Neural cell (in vitro differentiated cells): ENCODE results near the gene BMERB1. TPM values are rescaled to one million over a fixed set of nuclear protein-coding genes. Genes with fewer than 3 reads are reported as not detected.

Experiments
- H2AFZ ChIP-seq: fragments of 200-600, 300-800 bp; sonication (generic), shearing (Covaris generic); 2 replicates; pipeline ENCODE4 v1.6.0; 2014; ENCODE audit warnings: low read depth, mild to moderate bottlenecking, antibody characterized with exemption, low read length, moderate library complexity
- H3F3A ChIP-seq: fragments of 200-600 bp; shearing (Covaris generic); 2 replicates; pipeline ENCODE4 v1.6.1; 2016; ENCODE audit warnings: mild to moderate bottlenecking, moderate library complexity, mixed read lengths, antibody characterized with exemption, low read length; ENCODE audit not compliant: insufficient read depth, poor library complexity, severe bottlenecking
- H3K27ac ChIP-seq: fragments of 200-600, 300-800 bp; sonication (generic), shearing (Covaris generic); 2 replicates; pipeline ENCODE4 v1.5.1; 2014; ENCODE audit warnings: mild to moderate bottlenecking, low read length, moderate library complexity
- H3K27me3 ChIP-seq: fragments of 300-800, 200-600 bp; sonication (generic), shearing (Covaris generic); 2 replicates; pipeline ENCODE4 v1.6.0; 2014; ENCODE audit warnings: mild to moderate bottlenecking, low read depth, low read length, moderate library complexity; ENCODE audit not compliant: insufficient read depth
- H3K36me3 ChIP-seq: fragments of 300-800, 200-600 bp; sonication (generic), shearing (Covaris generic); 2 replicates; pipeline ENCODE4 v1.5.1; 2014; ENCODE audit warnings: mild to moderate bottlenecking, antibody characterized with exemption, low read length, moderate library complexity; ENCODE audit not compliant: insufficient read depth
- H3K4me2 ChIP-seq: fragments of 300-800, 200-600 bp; sonication (generic), shearing (Covaris generic); 2 replicates; pipeline ENCODE4 v1.6.0; 2014; ENCODE audit warnings: mild to moderate bottlenecking, low read length
- H3K4me3 ChIP-seq: fragments of 300-800, 200-600 bp; sonication (generic), shearing (Covaris generic); 2 replicates; pipeline ENCODE4 v1.5.1; 2014; ENCODE audit warnings: mild to moderate bottlenecking, low read length, moderate library complexity
- H3K79me2 ChIP-seq: fragments of 200-600 bp; shearing (Covaris generic); replicated peaks from 2 replicates; pipeline ENCODE4 v1.6.0; 2014; ENCODE audit warnings: mild to moderate bottlenecking, low read length, moderate library complexity; ENCODE audit not compliant: insufficient read depth
- H3K9ac ChIP-seq: fragments of 300-800, 200-600 bp; sonication (generic), shearing (Covaris generic); 2 replicates; pipeline ENCODE4 v1.6.1; 2016; ENCODE audit warnings: mild to moderate bottlenecking, low read length, mixed read lengths
- H3K9me2 ChIP-seq: fragments of 200-600 bp; shearing (Covaris generic); 2 replicates; pipeline ENCODE4 v1.6.1; 2016; ENCODE audit warnings: mild to moderate bottlenecking, low read length, mixed read lengths; ENCODE audit not compliant: insufficient read depth
- H3K9me3 ChIP-seq: fragments of 200-600, 300-800 bp; sonication (generic), shearing (Covaris generic); 2 replicates; pipeline ENCODE4 v1.6.1; 2016; ENCODE audit warnings: mild to moderate bottlenecking, mixed run types, low read length, moderate library complexity, mixed read lengths
- H4K20me1 ChIP-seq: fragments of 200-600 bp; shearing (Covaris generic); 2 replicates; pipeline ENCODE4 v1.6.1; 2016; ENCODE audit warnings: mild to moderate bottlenecking, mixed run types; ENCODE audit not compliant: insufficient read depth
- CTCF ChIP-seq: fragments of 450-650 bp; IDR thresholded peaks from 2 replicates; pipeline ENCODE4 v1.5.1; 2014; ENCODE audit warnings: antibody characterized with exemption, mild to moderate bottlenecking, moderate library complexity; ENCODE audit not compliant: poor library complexity, severe bottlenecking
- EP300 ChIP-seq: fragments of 450-650 bp; conservative IDR thresholded peaks from 2 replicates; pipeline ENCODE4 v1.6.1; 2014; ENCODE audit warnings: antibody characterized with exemption, mild to moderate bottlenecking, moderate library complexity; ENCODE audit not compliant: poor library complexity, severe bottlenecking
- EZH2 ChIP-seq: fragments of 200-600, 300-800 bp; shearing (Covaris generic), sonication (generic); IDR thresholded peaks from 2 replicates; pipeline ENCODE4 v1.6.1; 2014; ENCODE audit warnings: antibody characterized with exemption, low read length, borderline replicate concordance, mild to moderate bottlenecking; ENCODE audit not compliant: insufficient read depth, poor library complexity, severe bottlenecking
- MXI1 ChIP-seq: fragments of 450-650 bp; conservative IDR thresholded peaks from 2 replicates; pipeline ENCODE4 v1.6.1; 2014; ENCODE audit warnings: antibody characterized with exemption, mild to moderate bottlenecking; ENCODE audit not compliant: poor library complexity, severe bottlenecking
- POLR2AphosphoS5 ChIP-seq: IDR thresholded peaks from 2 replicates; pipeline ENCODE4 v1.6.1; 2012
- RAD21 ChIP-seq: fragments of 450-650 bp; conservative IDR thresholded peaks from 2 replicates; pipeline ENCODE4 v1.6.1; 2014; ENCODE audit warnings: antibody characterized with exemption, mild to moderate bottlenecking, moderate library complexity
- REST ChIP-seq: IDR thresholded peaks from 2 replicates; pipeline ENCODE4 v1.6.1; 2012; ENCODE audit warnings: borderline replicate concordance
- SMC3 ChIP-seq: fragments of 450-650 bp; conservative IDR thresholded peaks from 2 replicates; pipeline ENCODE4 v1.6.1; 2014; ENCODE audit warnings: antibody characterized with exemption, mild to moderate bottlenecking, moderate library complexity; ENCODE audit not compliant: poor library complexity
- TAF1 ChIP-seq: IDR thresholded peaks from 2 replicates; pipeline ENCODE4 v1.6.1; 2012; ENCODE audit warnings: low read depth
- polyA plus RNA-seq: library from polyadenylated mRNA; depleted of rRNA; stranded (reverse); fragments of >200 nt; gene quantifications from 2 replicates; pipeline ENCODE4 v1.2.3, GENCODE V29; 2014

Gene BMERB1
- polyA plus RNA-seq, 1 donor from 2014 or later, result 149 TPM

GRCh38 chr16:15631730-15632409, 197.5 kb downstream of the BMERB1 start:
- no peak overlapping the region for H3K4me3 ChIP-seq
- peaks cover 5% of the 10 kb centered on the region for H3K79me2 ChIP-seq
- H3K9ac ChIP-seq, result no peak overlapping the region
- no peak overlapping the region for H3K27ac ChIP-seq
- no peaks in the 10 kb centered on the region for H3K9me2 ChIP-seq
- H3K9me3 ChIP-seq, result no peaks in the 10 kb centered on the region
- TF ChIP-seq REST (no peak), TAF1 (no peak), CTCF (no peak), MXI1 (no peak), EZH2 (no peak), RAD21 (no peak), POLR2AphosphoS5 (no peak), SMC3 (no peak), EP300 (no peak)
- H3K27me3 ChIP-seq, result no peaks in the 10 kb centered on the region
- no peak overlapping the region for H2AFZ ChIP-seq
- no peaks in the 10 kb centered on the region for H3K36me3 ChIP-seq
- no peaks in the 10 kb centered on the region for H4K20me1 ChIP-seq
- no peaks in the 10 kb centered on the region for H3F3A ChIP-seq
- H3K4me2 ChIP-seq, result no peak overlapping the region

GRCh38 chr16:15635926-15636325, 201.5 kb downstream of the BMERB1 start:
- H3K36me3 ChIP-seq, result peaks cover 3% of the 10 kb centered on the region
- H3K79me2 ChIP-seq, result peaks cover 18% of the 10 kb centered on the region
- H3K4me2 ChIP-seq, result no peak overlapping the region
- H3F3A ChIP-seq, result no peaks in the 10 kb centered on the region
- H3K9ac ChIP-seq, result no peak overlapping the region
- H3K27me3 ChIP-seq, result no peaks in the 10 kb centered on the region
- no peak overlapping the region for H2AFZ ChIP-seq
- H3K9me2 ChIP-seq, result no peaks in the 10 kb centered on the region
- H4K20me1 ChIP-seq, result no peaks in the 10 kb centered on the region
- H3K4me3 ChIP-seq, result no peak overlapping the region
- no peaks in the 10 kb centered on the region for H3K9me3 ChIP-seq
- H3K27ac ChIP-seq, result no peak overlapping the region
- TF ChIP-seq CTCF, result no peak
- no peak for TF ChIP-seq SMC3
- no peak for TF ChIP-seq MXI1
